ENCODE results near the gene ING5.

ING5 gene

GRCh38 chr2:241777686-241778627, 76.1 kb downstream of the ING5 start:
- no peaks in the 10 kb centered on the region for H3K36me3 ChIP-seq (replicated peaks; ENCODE audit: low read depth, low read length)
- no peak overlapping the region for H2AFZ ChIP-seq (ENCODE audit: low read depth, low read length)
- TF ChIP-seq CTCF (IDR thresholded peaks at IDR 0.05; ENCODE audit: low read depth, low read length) = no peak
- TF ChIP-seq EZH2phosphoT487 (IDR thresholded peaks at IDR 0.05; ENCODE audit: low read depth) = no peak
- no peaks in the 10 kb centered on the region for H3K9me3 ChIP-seq (ENCODE audit: insufficient read depth, low read length)
- no peak overlapping the region for H3K4me3 ChIP-seq (ENCODE audit: low read length)
- H3K27ac ChIP-seq (ENCODE audit: low read length) = no peak overlapping the region
- H3K4me1 ChIP-seq (ENCODE audit: low read length) = peaks cover under 1% of the 10 kb centered on the region; the same call in 1 of the 2 replicates
- H3K79me2 ChIP-seq (ENCODE audit: low read length) = no peaks in the 10 kb centered on the region
- H3K9ac ChIP-seq (ENCODE audit: low read length) = no peak overlapping the region
- no peaks in the 10 kb centered on the region for H4K20me1 ChIP-seq (ENCODE audit: insufficient read depth, low read length)
- no peak overlapping the region for H3K4me2 ChIP-seq (ENCODE audit: low read length)
- no peaks in the 10 kb centered on the region for H3K27me3 ChIP-seq (ENCODE audit: low read depth, low read length)

Measured in OCI-LY3 (cell line).